Stimulated activated naive CD4-positive, alpha-beta T cell treated with Interleukin-2 at 50 U/mL for 16 hours (primary cell): ENCODE data around the gene PLPPR3.
A peak's percentile ranks its signal among the peaks of the same experiment; 100 is the strongest.

Source experiments
- DNase-seq: peaks from one replicate; lab custom pipeline; 2025; lab: John Stamatoyannopoulos, UW

Gene PLPPR3

DNA sequence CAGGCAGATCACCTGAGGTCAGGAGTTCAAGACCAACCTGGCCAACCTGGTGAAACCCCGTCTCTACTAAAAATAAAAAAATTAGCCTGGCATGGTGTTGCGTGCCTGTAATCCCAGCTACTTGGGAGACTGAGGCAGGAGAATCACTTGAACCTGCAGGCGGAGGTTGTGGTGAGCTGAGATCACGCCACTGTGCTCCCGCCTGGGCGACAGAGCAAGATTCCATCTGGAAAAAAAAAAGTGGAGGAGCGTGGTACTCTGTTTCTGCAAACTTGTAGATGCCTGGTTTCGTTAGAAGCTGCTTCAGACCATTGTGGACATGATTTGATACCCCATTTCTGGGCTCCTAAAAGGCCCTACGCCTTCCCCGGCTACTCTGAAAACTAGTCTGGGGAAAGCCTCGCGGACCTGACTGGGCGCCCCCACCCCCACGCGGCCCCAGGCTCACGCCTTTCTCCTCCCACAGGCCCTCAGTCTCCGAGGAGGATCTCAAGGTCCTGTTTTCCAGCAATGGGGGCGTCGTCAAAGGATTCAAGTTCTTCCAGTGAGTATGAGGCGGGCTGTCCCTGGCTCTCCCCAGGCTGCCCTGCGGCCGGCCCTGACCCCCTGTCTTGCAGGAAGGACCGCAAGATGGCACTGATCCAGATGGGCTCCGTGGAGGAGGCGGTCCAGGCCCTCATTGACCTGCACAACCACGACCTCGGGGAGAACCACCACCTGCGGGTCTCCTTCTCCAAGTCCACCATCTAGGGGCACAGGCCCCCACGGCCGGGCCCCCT, 11.5 kb downstream of the PLPPR3 start:
- no peak for DNase-seq

- no peak for DNase-seq
Measured at GRCh38 chr19:808423-808775, 13.4 kb downstream of the PLPPR3 start.

DNA sequence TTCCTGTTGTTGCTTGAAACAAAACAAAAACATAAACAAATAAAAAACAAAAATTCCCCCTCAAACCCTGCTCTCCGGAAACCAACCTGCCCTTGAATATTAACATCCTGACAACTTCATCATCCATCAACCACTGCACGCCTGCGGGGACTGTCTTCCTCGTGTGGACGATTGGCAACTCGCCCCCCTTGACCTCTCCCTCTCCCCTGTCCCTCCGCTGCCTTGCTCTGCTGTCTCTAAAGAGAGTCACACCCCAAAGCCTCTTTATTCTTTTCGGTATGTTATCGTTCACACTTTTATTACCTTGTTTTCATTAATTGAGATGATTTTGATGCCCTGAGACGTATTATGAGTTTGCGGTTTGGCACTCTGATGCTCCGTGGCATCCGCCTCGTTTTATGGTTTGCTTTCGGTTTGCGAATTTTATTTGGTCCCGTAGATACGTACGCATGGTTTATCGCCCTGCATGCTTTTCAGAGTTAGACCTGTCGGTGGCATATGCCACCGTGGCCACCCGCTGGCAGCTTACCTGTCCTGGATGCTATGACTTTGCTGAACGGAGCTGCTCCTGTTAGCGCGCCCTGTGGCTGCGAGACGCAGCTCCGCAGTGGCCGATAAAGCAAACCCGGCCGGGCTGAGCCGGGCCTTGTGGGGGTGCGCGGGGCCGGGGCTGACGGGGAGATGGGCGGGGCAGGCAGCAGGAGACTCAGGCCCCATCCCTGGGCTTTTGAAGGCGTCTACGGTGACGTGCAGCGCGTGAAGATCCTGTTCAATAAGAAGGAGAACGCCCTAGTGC, 13.9 kb downstream of the PLPPR3 start:
- DNase-seq = no peak

- no peak for DNase-seq
Measured at GRCh38 chr19:806815-807421, 14.8 kb downstream of the PLPPR3 start.

DNA sequence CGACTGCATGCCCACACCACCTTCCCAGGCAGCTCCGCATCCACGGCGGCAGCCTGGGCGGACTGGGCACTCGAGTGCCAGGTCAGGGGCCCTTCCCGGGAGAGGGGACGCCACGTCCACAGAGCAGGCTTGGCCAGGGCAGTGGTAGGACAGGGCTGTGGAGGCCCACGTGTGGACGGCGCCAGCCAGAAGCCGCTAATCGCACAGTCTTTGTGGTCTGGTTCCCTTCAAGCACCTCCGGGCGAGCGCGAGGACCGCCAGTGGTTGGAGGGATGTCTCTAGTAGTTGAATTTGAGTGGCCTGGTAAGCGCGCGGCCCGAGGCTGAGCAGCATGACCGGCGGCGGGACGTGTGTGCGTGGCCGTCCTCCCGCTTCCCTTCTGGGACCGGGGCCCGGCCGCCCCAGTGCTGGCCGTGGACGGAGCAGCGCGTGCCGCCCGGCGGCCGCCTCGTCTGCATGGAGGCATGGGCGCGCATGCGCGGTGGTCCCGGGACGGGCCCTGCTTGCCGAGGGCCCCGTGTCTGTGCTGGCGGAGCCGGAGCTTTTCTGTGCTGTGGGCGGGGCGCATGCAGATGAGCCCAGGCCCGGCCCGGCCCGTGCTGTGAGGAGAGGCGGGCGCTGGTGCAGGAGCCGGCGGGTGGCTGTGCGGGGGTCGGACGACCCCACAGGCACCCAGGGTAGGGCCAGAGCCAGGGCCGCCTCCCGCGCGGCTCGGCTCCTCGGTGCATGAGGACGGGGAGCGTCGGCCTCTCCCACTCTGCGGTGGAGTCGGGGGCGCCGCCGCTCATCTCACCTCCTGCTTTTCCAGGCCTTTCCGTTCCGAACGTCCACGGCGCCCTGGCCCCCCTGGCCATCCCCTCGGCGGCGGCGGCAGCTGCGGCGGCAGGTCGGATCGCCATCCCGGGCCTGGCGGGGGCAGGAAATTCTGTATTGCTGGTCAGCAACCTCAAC, 15.9 kb downstream of the PLPPR3 start:
- DNase-seq = no peak

DNA sequence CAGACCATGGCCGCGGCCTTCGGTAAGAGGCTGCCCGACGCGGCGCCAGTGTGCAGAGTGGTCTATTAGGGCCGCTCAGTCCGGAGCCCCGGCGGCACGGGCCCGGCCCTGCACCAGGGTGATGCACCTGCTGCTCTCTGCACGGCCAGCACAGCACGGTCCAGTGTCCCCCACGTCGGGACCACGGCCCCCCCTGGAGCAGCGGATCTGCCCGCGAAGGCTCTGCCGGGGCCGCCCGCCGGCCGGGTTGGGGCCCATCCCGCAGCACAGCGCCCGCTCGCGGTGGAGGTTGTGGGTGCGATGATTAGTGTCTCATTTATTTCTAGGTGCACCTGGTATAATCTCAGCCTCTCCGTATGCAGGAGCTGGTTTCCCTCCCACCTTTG, 16.6 kb downstream of the PLPPR3 start:
- no peak for DNase-seq

GRCh38 chr19:804419-805165, 17.2 kb downstream of the PLPPR3 start:
- DNase-seq = no peak

- DNase-seq = no peak
Measured at GRCh38 chr19:803686-804418, 17.9 kb downstream of the PLPPR3 start.

GRCh38 chr19:803099-803561, 18.6 kb downstream of the PLPPR3 start:
- no peak for DNase-seq

- no peak for DNase-seq
Measured at GRCh38 chr19:802498-803098, 19.2 kb downstream of the PLPPR3 start.

DNA sequence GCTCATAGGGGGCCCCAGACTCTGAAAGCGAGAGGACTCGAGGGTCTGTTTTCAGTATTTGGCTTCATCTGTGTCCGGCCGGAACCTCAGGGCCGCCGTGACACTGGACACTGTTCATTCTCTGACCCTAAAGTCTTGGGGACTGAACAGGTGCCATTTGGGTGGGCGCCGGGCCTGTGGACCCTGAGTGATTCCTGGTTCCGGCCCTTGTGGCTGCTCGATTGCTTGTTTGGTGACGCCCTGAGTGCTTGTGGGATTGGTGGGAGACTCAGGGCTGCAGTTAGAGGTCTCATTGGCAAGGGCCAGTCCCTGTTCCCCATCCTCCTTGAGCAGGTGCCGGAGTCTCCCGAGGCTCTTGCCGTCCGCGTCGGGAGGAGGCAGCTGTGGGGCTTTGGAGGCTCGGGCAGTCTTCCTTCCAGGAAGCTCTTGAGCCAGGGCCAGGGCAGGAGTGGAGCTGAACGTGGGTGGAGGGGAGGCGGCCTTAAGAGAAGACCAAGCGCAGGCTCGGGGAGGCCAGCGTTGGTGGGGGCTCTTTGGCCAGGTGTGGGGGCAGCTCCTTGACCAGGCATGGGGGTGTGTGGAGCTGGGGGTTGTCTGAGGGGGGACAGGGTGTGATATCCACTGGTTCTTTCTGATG, 19.8 kb downstream of the PLPPR3 start:
- no peak for DNase-seq

GRCh38 chr19:801030-801860, 20.5 kb downstream of the PLPPR3 start:
- no peak for DNase-seq

DNA sequence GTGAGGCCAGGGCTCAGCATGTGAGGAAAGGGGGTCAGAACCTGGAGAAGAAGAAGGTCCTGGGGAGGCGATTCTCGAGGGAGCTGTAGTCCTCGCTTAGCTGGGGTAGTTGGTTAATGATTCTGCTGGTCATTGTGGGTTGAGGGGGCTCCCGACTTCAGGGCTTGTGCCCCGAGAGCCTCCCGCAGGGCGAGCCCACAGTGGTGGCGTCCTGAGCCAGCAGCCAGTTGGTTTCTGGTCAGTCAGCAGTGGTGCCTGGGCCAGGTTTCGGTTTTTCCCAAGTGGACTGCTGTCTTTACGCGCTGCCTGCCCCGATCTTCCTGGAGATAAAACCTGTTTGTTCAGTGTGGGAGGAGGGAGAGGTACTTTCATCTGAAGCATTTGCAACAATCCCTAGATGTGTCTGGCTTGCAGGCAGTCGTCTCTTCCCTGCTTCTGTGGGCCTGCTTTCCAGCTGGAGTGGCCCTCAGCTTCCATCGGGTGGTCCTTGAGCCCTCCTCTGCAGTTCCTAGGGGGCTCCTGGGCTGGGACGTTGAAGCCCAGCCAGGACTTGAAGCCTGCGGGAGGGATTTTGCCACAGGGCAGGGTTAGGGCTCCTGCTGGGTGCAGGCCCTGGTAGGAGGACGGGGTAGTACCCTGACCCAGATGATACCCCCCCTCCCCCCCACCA, 21.3 kb downstream of the PLPPR3 start:
- no peak for DNase-seq

- DNase-seq = peak; percentile 28
Measured at GRCh38 chr19:799076-799881, 22.5 kb downstream of the PLPPR3 start.

GRCh38 chr19:798415-799075, 23.2 kb downstream of the PLPPR3 start:
- no peak for DNase-seq
